Stimulated activated CD4-positive, alpha-beta T cell treated with anti-CD3 and anti-CD28 coated beads, Interleukin-4, amount 100 ng/mL, for 1 hour (primary cell): ENCODE results near the gene UBTF.

Experiments used
- DNase-seq: peaks from one replicate; pipeline ENCODE4 v3.0.0-alpha.2; 2020

UBTF gene

DNA sequence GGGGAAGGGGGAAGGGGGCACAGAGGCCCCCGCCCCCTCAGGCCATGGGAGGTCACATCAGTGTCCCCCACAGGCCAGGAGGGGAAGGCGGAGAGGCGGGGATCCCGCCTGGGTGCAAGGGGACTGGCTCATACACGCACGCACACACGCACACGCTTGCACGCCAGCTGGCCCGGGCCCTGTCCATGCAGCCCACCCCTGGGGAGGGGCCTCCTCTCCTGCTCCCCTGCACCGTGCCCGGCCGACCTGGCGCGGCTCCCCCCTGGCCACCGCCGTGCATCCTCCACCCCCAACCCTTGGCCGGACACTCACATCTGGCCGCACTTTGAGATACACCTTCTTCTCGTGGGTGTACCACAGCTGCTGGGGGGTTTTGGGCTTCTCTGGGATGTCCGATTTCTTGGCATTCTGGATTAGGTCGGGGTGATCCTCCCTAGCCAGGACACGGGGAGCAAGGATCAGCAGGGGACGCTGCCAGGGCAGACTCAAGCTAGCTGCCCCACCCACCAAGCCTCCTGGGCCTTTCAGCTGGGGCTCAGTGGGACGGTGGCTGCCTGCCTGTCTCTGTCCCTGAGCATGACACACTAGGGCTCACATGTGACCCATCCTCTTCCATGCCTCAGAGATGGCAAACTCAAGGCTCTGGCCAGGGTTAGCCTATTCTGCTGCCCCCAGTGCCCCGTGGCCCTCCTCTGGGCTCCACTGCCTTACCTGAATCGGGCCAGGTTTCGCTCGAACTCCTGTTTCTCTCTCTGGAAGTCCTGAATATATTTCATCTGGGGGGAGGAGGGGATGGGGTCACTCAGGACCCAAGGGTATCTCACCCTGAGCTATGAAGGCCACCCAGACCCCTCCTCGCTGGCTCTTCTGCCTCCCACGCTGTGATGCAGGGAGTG lies 6.7 kb downstream of the UBTF start:
- DNase-seq, result no peak

GRCh38 chr17:44211281-44212265 lies 7.9 kb downstream of the UBTF start:
- DNase-seq, result no peak

GRCh38 chr17:44210342-44211192 lies 8.9 kb downstream of the UBTF start:
- peak; percentile 90 for DNase-seq

- peak; percentile 51 for DNase-seq
Measured at GRCh38 chr17:44209786-44210341, 9.6 kb downstream of the UBTF start.

GRCh38 chr17:44207743-44208142 lies 11.7 kb downstream of the UBTF start:
- DNase-seq, result no peak

DNA sequence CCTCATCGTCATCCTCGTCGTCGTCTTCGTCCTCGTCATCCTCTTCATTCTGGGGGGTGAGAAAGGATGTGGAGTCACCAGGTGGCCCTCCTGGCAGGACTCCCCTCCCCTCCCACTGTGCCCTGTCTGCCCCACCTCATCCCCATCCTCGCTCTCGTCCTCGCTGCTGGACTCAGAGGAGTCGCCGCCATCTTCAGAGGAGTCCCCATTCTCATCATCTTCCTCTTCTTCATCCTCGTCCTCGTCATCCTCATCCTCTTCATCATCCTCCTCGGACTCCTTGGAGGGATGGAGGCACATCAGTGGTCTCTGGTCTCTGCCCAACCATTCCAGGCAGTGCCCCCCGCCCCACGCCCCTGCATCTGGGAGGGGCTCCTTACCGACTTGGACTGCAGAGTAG lies 12.2 kb downstream of the UBTF start:
- no peak for DNase-seq

- DNase-seq, result no peak
Measured at GRCh38 chr17:44206825-44207155, 12.7 kb downstream of the UBTF start.

- no peak for DNase-seq
Measured at GRCh38 chr17:44205962-44206824, 13.3 kb downstream of the UBTF start.

GRCh38 chr17:44204441-44204882 lies 15.0 kb downstream of the UBTF start:
- DNase-seq, result no peak

- peak; percentile 40 for DNase-seq
Measured at GRCh38 chr17:44203731-44204440, 15.6 kb downstream of the UBTF start.

DNA sequence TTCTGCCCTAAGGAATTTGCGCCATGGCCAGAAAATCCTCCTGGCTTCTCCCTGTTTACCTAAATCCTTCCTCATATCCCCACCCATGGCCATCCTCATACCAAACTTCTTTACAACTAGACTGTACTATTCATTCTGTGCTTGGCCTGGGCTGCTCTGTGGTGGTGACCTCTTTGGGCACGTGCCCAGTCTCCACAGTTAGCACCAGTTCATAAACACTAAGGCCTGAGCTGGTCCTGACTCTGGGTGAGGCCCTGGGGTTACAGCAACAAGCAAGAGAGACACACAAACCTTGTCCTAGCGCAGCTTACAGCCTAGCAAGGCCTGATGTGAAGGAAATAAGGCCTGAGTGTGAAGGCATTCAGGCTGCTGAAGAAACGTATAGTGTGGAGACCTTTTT lies 16.7 kb downstream of the UBTF start:
- DNase-seq, result no peak

DNA sequence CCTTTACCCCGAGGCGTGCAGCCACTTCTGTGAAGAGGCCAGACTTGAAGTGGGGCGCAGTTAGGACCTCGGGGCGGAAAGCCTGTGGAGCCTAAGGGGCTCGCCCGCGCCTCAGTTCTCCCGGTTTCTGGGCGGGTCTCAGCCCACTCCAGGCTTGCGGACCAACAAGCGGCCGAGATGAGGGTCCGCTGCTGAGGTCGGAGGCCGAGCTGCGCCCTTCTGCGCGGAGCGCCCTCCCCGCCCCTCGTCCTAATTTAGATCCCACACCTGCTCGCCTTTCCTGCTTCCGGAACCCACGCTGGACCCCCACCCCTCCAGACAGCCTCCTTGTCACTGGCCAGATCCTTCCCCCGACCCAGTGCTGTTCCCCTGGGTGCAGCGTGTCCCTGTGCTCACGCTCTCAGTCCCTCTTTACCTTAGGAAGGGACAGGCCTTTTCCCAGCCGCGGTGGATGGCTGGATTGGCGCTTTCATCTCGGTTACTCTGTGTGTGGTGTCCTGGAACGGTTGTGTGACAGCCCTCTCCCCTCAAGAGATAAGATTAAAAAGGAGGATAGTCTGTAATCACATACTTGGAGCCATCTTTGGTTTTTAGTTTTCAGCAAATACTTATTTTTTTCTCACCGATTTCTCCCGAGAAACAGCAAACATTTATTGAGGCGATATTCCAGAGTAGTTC lies 18.9 kb downstream of the UBTF start:
- peak; percentile 27 for DNase-seq

- DNase-seq, result peak; percentile 100
Measured at GRCh38 chr17:44199553-44200477, 19.7 kb downstream of the UBTF start, which contains the start of gene ATXN7L3. TSS of gene ATXN7L3 (minus strand) at chr17:44199884. CDS start at chr17:44198070, 1,814 bp downstream.

- peak; percentile 57 for DNase-seq
Measured at GRCh38 chr17:44198721-44199552, 20.5 kb downstream of the UBTF start.

DNA sequence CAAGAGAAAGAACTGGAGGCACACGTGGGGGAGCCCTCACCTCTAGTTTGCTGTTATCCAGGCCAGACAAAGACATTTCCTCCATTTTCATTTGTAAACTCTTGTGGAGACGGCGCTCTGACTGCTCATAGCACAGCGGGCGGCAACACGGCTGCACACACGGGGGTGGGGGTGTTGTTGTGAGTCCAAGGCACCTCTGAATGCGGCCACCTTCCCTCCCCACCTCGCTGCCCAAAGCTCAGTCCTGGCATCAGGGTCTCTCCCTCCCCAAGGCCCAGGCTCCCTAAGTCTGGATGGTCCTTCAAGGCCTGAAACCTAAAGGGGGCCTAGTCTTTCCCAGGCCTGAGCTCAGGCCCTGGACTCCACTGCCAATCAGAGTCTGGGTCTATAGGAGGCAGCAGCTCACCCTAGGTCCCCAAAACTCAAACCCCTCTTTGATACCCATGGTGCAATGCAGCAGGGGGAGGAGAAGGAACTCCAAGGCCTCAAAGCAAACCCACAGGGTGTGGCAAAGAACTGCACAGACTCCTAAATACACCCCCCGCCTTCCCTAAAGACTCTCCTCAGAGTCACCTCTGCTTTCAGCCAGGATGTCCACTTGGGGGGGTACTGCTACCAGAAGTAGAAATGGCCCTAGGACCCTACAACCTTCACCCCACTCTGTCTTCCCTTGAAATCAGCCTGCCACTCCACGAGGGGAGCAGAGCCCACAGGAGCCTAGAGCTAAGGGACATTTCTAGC lies 21.3 kb downstream of the UBTF start:
- DNase-seq, result no peak

DNA sequence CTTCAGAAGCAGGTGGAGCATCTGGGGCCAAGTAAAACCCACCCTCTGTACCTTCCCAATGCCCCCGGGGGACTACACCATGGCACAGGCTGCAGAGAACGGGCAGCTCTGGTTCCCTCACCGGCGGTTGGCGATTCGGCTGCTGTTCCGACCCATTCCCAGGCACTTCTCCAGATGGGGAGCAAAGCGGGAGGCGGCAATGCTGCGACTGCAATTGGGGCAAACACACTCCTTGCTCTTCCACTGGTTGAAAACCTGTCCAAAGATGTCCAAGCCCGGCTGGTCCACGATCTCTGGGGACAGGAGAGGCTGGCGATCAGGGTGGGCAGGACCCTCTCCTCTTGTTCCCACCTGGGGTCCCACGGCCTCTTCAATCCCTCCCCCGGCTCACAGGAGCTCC lies 22.4 kb downstream of the UBTF start:
- no peak for DNase-seq
